Femur (tissue), 1 donor: ENCODE results near the gene POMT1.
"Not testable (repeated sequence)": the region's sequence is repeated elsewhere in the genome, so short reads cannot be mapped to it uniquely, and the experiment has no call there.

Experiments
- DNase-seq: peaks from one replicate; pipeline ENCODE4 v3.0.0-alpha.2; 2017

The POMT1 gene

GRCh38 chr9:131500377-131500776 is 2.3 kb upstream of the POMT1 start:
- no peak for DNase-seq

GRCh38 chr9:131500939-131501541 is 1.7 kb upstream of the POMT1 start:
- DNase-seq: no peak

- DNase-seq: no peak
Measured at GRCh38 chr9:131503626-131504465, 1.1 kb downstream of the POMT1 start.

GRCh38 chr9:131505012-131505411 is 2.3 kb downstream of the POMT1 start:
- DNase-seq: no peak

GRCh38 chr9:131511416-131511815 is 8.7 kb downstream of the POMT1 start:
- no peak for DNase-seq

GRCh38 chr9:131511880-131512279 is 9.2 kb downstream of the POMT1 start:
- DNase-seq: no peak

GRCh38 chr9:131513177-131513576 is 10.5 kb downstream of the POMT1 start:
- no peak for DNase-seq

GRCh38 chr9:131515559-131516031 is 12.9 kb downstream of the POMT1 start:
- DNase-seq: not testable (repeated sequence)

- DNase-seq: no peak
Measured at GRCh38 chr9:131516100-131516499, 13.4 kb downstream of the POMT1 start.

- no peak for DNase-seq
Measured at GRCh38 chr9:131516930-131517329, 14.2 kb downstream of the POMT1 start.

- DNase-seq: no peak
Measured at GRCh38 chr9:131517761-131518190, 15.1 kb downstream of the POMT1 start.

- no peak for DNase-seq
Measured at GRCh38 chr9:131518553-131518952, 15.8 kb downstream of the POMT1 start.

- no peak for DNase-seq
Measured at GRCh38 chr9:131520503-131520902, 17.8 kb downstream of the POMT1 start.

GRCh38 chr9:131521203-131521602 is 18.5 kb downstream of the POMT1 start:
- DNase-seq: no peak

GRCh38 chr9:131521822-131522221 is 19.1 kb downstream of the POMT1 start:
- no peak for DNase-seq

- DNase-seq: no peak
Measured at GRCh38 chr9:131522257-131523085, 19.8 kb downstream of the POMT1 start.

- DNase-seq: no peak
Measured at GRCh38 chr9:131523086-131523388, 20.3 kb downstream of the POMT1 start.

- no peak for DNase-seq
Measured at GRCh38 chr9:131523451-131524435, 21.0 kb downstream of the POMT1 start.

GRCh38 chr9:131524665-131525315 is 22.1 kb downstream of the POMT1 start:
- DNase-seq: no peak

- no peak for DNase-seq
Measured at GRCh38 chr9:131525643-131526565, 23.2 kb downstream of the POMT1 start.

GRCh38 chr9:131528186-131528585 is 25.5 kb downstream of the POMT1 start:
- no peak for DNase-seq
